DOHH2 (cell line): ENCODE results near the gene GRIA3.

Experiments
- H3F3A ChIP-seq: fragments of 200-600 bp; sonication (generic), shearing (Covaris generic); 2 replicates; pipeline ENCODE4 v1.6.0; 2016; ENCODE audit warnings: antibody characterized with exemption, mild to moderate bottlenecking; ENCODE audit not compliant: control insufficient read depth, insufficient read depth
- H3K27ac ChIP-seq: fragments of 200-600 bp; sonication (generic); 2 replicates; pipeline ENCODE4 v1.5.1; 2014; ENCODE audit warnings: low read depth, mild to moderate bottlenecking, low read length, moderate library complexity
- H3K27me3 ChIP-seq: fragments of 200-600 bp; sonication (generic); 2 replicates; pipeline ENCODE4 v1.6.1; 2014; ENCODE audit warnings: mild to moderate bottlenecking, low read length, mixed read lengths; ENCODE audit not compliant: control insufficient read depth
- H3K36me3 ChIP-seq: fragments of 200-600 bp; sonication (generic); 2 replicates; pipeline ENCODE4 v1.6.1; 2014; ENCODE audit warnings: mild to moderate bottlenecking, low read length, moderate library complexity, mixed read lengths; ENCODE audit not compliant: control insufficient read depth
- H3K4me1 ChIP-seq: fragments of 200-600 bp; sonication (generic); 2 replicates; pipeline ENCODE4 v1.6.1; 2014; ENCODE audit warnings: mild to moderate bottlenecking, low read length, mixed read lengths; ENCODE audit not compliant: control insufficient read depth
- H3K4me2 ChIP-seq: fragments of 200-600 bp; sonication (generic); 2 replicates; pipeline ENCODE4 v1.6.0; 2014; ENCODE audit warnings: mild to moderate bottlenecking, low read length, moderate library complexity
- H3K4me3 ChIP-seq: fragments of 200-600 bp; sonication (generic); 2 replicates; pipeline ENCODE4 v1.5.1; 2014; ENCODE audit warnings: mild to moderate bottlenecking, low read length, mixed read lengths
- H3K79me2 ChIP-seq: fragments of 200-600 bp; sonication (generic); 2 replicates; pipeline ENCODE4 v1.6.1; 2014; ENCODE audit warnings: mild to moderate bottlenecking, low read length, mixed read lengths; ENCODE audit not compliant: control insufficient read depth
- H3K9me2 ChIP-seq: fragments of 200-600 bp; sonication (generic); replicated peaks from 2 replicates; pipeline ENCODE4 v1.6.1; 2014; ENCODE audit warnings: mild to moderate bottlenecking, low read length, mixed read lengths; ENCODE audit not compliant: control insufficient read depth
- H3K9me3 ChIP-seq: fragments of 200-600 bp; sonication (generic); 2 replicates; pipeline ENCODE4 v1.6.1; 2014; ENCODE audit warnings: antibody characterized with exemption, low read length, mixed read lengths; ENCODE audit not compliant: control insufficient read depth, insufficient read depth
- H4K20me1 ChIP-seq: fragments of 200-600 bp; sonication (generic); 2 replicates; pipeline ENCODE4 v1.6.0; 2014; ENCODE audit warnings: low read depth, mild to moderate bottlenecking, antibody characterized with exemption, low read length, moderate library complexity; ENCODE audit not compliant: control insufficient read depth, insufficient read depth
- EZH2phosphoT487 ChIP-seq: fragments of 200-600 bp; sonication (generic); IDR thresholded peaks from 2 replicates; pipeline ENCODE4 v1.6.1; 2017; ENCODE audit warnings: borderline replicate concordance, mild to moderate bottlenecking, antibody characterized with exemption, low read length, moderate library complexity, mixed read lengths
- TF ChIP-seq, protein P1 (sequence below): fragments of 200-600 bp; sonication (generic); IDR thresholded peaks from one replicate; pipeline ENCODE4 v1.5.1; 2014; ENCODE audit warnings: antibody characterized with exemption, mild to moderate bottlenecking, low read depth, low read length; ENCODE audit not compliant: poor library complexity, severe bottlenecking

GRIA3 gene

DNA sequence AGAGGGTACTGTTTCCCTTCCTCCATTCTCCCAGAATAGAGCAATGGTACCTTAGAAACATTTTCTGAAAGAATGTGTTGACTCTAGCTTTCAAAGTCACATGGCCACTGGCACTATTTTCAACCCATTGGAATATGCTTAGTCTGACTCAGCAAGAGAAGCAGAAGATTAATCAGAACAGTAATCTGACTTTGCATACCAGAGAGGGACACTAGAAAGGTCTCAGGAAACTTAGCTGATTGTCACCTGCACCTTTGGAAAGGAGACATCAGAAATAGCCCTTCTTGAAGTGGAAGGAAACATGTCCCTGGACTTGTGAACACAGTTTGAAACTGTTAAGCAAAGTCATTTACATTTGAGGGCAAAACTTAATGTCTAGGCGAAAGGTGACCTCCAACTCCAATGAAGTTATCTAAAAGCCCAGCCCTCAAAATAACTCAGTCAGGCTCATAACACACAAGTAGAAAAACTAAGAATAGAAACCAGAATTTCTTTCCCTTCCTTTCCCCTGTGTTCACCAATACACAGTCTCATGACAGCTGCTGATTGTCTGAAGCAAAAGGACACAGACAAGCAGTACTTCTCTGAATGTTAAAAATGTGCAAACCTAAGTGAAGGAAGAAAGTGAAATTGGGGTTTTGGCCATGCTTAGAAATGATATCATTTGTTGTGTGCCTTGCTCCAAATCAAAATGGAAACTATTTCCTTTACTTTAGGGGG, 270.8 kb downstream of the GRIA3 start:
- H3K4me1 ChIP-seq = no peaks in the 10 kb centered on the region
- H3K79me2 ChIP-seq = no peaks in the 10 kb centered on the region
- TF ChIP-seq EZH2phosphoT487 = no peak
- TF ChIP-seq, protein P1, sequence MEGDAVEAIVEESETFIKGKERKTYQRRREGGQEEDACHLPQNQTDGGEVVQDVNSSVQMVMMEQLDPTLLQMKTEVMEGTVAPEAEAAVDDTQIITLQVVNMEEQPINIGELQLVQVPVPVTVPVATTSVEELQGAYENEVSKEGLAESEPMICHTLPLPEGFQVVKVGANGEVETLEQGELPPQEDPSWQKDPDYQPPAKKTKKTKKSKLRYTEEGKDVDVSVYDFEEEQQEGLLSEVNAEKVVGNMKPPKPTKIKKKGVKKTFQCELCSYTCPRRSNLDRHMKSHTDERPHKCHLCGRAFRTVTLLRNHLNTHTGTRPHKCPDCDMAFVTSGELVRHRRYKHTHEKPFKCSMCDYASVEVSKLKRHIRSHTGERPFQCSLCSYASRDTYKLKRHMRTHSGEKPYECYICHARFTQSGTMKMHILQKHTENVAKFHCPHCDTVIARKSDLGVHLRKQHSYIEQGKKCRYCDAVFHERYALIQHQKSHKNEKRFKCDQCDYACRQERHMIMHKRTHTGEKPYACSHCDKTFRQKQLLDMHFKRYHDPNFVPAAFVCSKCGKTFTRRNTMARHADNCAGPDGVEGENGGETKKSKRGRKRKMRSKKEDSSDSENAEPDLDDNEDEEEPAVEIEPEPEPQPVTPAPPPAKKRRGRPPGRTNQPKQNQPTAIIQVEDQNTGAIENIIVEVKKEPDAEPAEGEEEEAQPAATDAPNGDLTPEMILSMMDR = no peak
- no peaks in the 10 kb centered on the region for H3F3A ChIP-seq
- H3K4me3 ChIP-seq = no peak overlapping the region
- H3K9me2 ChIP-seq = no peaks in the 10 kb centered on the region
- H4K20me1 ChIP-seq = no peaks in the 10 kb centered on the region
- H3K4me2 ChIP-seq = no peak overlapping the region
- no peaks in the 10 kb centered on the region for H3K27me3 ChIP-seq
- H3K36me3 ChIP-seq = no peaks in the 10 kb centered on the region
- no peaks in the 10 kb centered on the region for H3K9me3 ChIP-seq
- no peak overlapping the region for H3K27ac ChIP-seq

DNA sequence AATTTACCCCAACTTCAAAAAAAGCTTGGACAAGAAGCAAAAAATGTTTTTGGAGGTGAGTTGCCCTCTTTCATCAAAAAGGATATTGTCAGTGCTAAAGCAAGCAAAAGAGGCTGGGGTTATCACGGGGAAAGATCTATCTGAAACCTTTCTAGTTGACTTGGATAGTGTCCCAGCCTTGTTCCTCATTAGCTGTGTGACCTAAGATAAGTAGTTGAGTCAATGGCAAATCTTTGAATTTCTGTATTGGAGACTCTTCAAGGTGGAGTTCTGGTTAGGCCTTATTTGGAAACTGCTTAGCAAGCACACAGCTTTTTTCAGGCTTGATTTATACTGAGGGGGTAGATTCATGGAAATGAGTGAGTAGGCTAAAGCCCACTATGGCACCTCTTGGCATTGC, 271.6 kb downstream of the GRIA3 start:
- TF ChIP-seq EZH2phosphoT487 = no peak
- TF ChIP-seq, protein P1 = no peak
- no peaks in the 10 kb centered on the region for H3K4me1 ChIP-seq

DNA sequence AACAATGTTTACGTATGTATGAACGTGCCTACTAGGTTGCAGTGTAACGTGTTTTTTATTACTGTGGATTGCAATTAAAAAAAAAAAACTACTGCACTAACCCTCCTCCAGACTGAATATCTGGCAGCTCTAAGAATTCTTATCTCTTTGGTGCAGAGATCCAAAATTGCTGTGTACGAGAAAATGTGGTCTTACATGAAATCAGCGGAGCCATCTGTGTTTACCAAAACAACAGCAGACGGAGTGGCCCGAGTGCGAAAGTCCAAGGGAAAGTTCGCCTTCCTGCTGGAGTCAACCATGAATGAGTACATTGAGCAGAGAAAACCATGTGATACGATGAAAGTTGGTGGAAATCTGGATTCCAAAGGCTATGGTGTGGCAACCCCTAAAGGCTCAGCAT, 280.6 kb downstream of the GRIA3 start:
- Histone ChIP-seq H3K9me2 (no peaks in the 10 kb centered on the region), H3K9me3 (no peaks in the 10 kb centered on the region), H3K4me1 (no peaks in the 10 kb centered on the region), H3K4me3 (no peak overlapping the region), H4K20me1 (no peaks in the 10 kb centered on the region), H3K79me2 (no peaks in the 10 kb centered on the region), H3K36me3 (no peaks in the 10 kb centered on the region), H3K4me2 (no peak overlapping the region), H3K27me3 (no peaks in the 10 kb centered on the region), H3F3A (no peaks in the 10 kb centered on the region), H3K27ac (no peak overlapping the region)
- TF ChIP-seq, protein P1 = no peak
- TF ChIP-seq EZH2phosphoT487 = no peak

More for the DNA sequence above, 271.6 kb downstream of the GRIA3 start:
- Histone ChIP-seq H3F3A (no peaks in the 10 kb centered on the region), H3K4me2 (no peak overlapping the region), H3K4me3 (no peak overlapping the region), H3K79me2 (no peaks in the 10 kb centered on the region), H3K27ac (no peak overlapping the region), H3K9me2 (no peaks in the 10 kb centered on the region), H3K9me3 (no peaks in the 10 kb centered on the region), H3K27me3 (no peaks in the 10 kb centered on the region), H4K20me1 (no peaks in the 10 kb centered on the region), H3K36me3 (no peaks in the 10 kb centered on the region)
